GM23248 (cell line): ENCODE data around the gene SDF2L1.

Experiments
- EZH2 ChIP-seq: fragments of 200-600 bp; sonication (generic); IDR thresholded peaks from 2 replicates; pipeline ENCODE4 v1.6.1; 2018; ENCODE audit warnings: antibody characterized with exemption, mild to moderate bottlenecking; ENCODE audit not compliant: insufficient read depth, poor library complexity, severe bottlenecking
- EZH2phosphoT487 ChIP-seq: fragments of 200-600 bp; sonication (generic); IDR thresholded peaks from 2 replicates; pipeline ENCODE4 v1.6.1; 2018; ENCODE audit warnings: antibody characterized with exemption, moderate library complexity, mild to moderate bottlenecking, low read depth; ENCODE audit not compliant: insufficient read depth

- no peak for TF ChIP-seq EZH2
- no peak for TF ChIP-seq EZH2phosphoT487
These were observed 5.4 kb upstream of the SDF2L1 start for GRCh38 chr22:21636629-21637218.
